ENCODE data around the gene TBC1D5. TPM values are rescaled to one million over a fixed set of nuclear protein-coding genes. Genes with fewer than 3 reads are reported as not detected.

Gene TBC1D5
- total and polyA plus RNA-seq, 2 of the 4 experiments (the other 2 are of a cell fraction): 16.4 to 57.0 TPM

DNA sequence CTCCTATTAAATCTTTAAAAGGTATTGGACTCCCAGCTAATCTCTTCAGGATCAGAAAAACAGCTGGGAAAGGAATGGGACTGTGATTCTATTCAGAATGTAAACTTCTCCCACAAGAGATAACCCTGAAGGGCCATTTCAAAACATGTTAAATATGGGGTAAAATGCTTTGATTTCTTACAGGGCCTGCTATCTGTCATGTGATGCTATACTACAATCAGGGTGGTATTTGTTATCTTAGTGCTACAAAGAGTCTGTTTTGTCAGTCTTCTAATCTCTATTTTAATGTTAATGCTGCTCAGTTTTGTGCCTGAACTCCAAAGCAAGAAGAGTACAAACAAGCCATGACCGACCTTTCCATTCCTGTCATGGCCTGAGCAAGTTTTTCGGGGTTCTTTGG, 186.9 kb downstream of the TBC1D5 start:
- Histone ChIP-seq H3K9me1 (ENCODE audit: insufficient read depth, low read length) (no peaks in the 10 kb centered on the region), H2BK120ac (ENCODE audit: low read depth, low read length) (no peak overlapping the region), H3K4me1 (ENCODE audit: control insufficient read depth, insufficient read depth, low read length) (peaks cover 1% of the 10 kb centered on the region; the same call in 1 of the 2 replicates), H3K9me3 (ENCODE audit: control insufficient read depth, insufficient read depth, low read length) (no peaks in the 10 kb centered on the region), H3K36me3 (ENCODE audit: control insufficient read depth, insufficient read depth, low read length) (no peaks in the 10 kb centered on the region), H2BK20ac (ENCODE audit: low read depth, low read length) (no peak overlapping the region), H2AFZ (replicated peaks; ENCODE audit: low read length, poor library complexity) (no peak overlapping the region), H4K91ac (ENCODE audit: insufficient read depth, low read depth, low read length) (no peak overlapping the region), H4K8ac (ENCODE audit: low read depth in 2 of 2, low read length in 2 of 2) (no peak overlapping the region), H2AK5ac (ENCODE audit: low read depth, low read length) (no peak overlapping the region), H2BK15ac (ENCODE audit: low read depth, low read length) (no peak overlapping the region), H3K9ac (ENCODE audit: low read depth, low read length) (no peak overlapping the region), H2BK5ac (ENCODE audit: low read depth, low read length, poor library complexity, severe bottlenecking) (no peak overlapping the region), H3K4me2 (ENCODE audit: low read depth, low read length) (no peak overlapping the region), H4K20me1 (ENCODE audit: insufficient read depth, low read length) (no peaks in the 10 kb centered on the region), H3K23ac (ENCODE audit: low read depth, low read length) (no peak overlapping the region), H4K5ac (ENCODE audit: low read depth, low read length) (no peak overlapping the region), H3K27me3 (ENCODE audit: control insufficient read depth, insufficient read depth, low read length) (no peaks in the 10 kb centered on the region), H3K18ac (ENCODE audit: low read depth, low read length) (no peak overlapping the region), H3K27ac (ENCODE audit: insufficient read depth, low read length) (no peak overlapping the region), H3K14ac (replicated peaks; ENCODE audit: low read depth, low read length) (no peak overlapping the region), H2AK9ac (replicated peaks; ENCODE audit: low read depth, low read length, poor library complexity) (no peak overlapping the region), H3K4ac (ENCODE audit: low read depth, low read length) (no peak overlapping the region), H3K56ac (ENCODE audit: extremely low read depth, insufficient read depth, low read length) (no peak overlapping the region), H3K79me1 (ENCODE audit: low read depth in 1 of 2, low read length in 2 of 2) (peaks cover 0 to 2% of the 10 kb centered on the region in 2 experiments; a peak in 1 of 4 replicates), H3K4me3 (ENCODE audit: insufficient read depth, low read depth, low read length) (no peak overlapping the region)
- DNase-seq (peak; percentile 14), ATAC-seq (ENCODE audit: low read depth) (peak; percentile 29; the same call in 1 of the 2 replicates)
- dilution Hi-C loops (cut with HindIII; ENCODE audit: low sequenced_read_pairs, unreplicated experiment) (no loop called here), intact Hi-C loops (cut with micrococcal nuclease) (loop anchor here (5.0 kb wide), 1 partner anchor 38 kb away; no protein-coding TSS in a partner anchor), in situ Hi-C loops (cut with MboI; ENCODE audit: low sequenced_read_pairs) (no loop called here)
- ChIA-PET CTCF (no interaction called here), POLR2A (ENCODE audit: unreplicated experiment) (no interaction called here)
- WGBS, 2 experiments (ENCODE audit: extremely low coverage in 2 of 2, insufficient read length in 1 of 2): 80% methylated on average over 1 of the region's 2 CpGs; no CpG with 5 or more reads in 1 of the 2 experiments
- BruUV-seq (replicated peaks): no TSS peak
- TF ChIP-seq NFE2L2 (IDR thresholded peaks at IDR 0.05; ENCODE audit: low read depth, low read length): no peak
- TF ChIP-seq MXI1 (IDR thresholded peaks at IDR 0.05; ENCODE audit: borderline replicate concordance, low read depth, low read length): no peak
- no peak for TF ChIP-seq CHD1 (IDR thresholded peaks at IDR 0.05; ENCODE audit: low read depth, low read length)
- no peak for TF ChIP-seq MAFK (IDR thresholded peaks at IDR 0.05; ENCODE audit: low read depth, low read length)
- TF ChIP-seq, protein P1, sequence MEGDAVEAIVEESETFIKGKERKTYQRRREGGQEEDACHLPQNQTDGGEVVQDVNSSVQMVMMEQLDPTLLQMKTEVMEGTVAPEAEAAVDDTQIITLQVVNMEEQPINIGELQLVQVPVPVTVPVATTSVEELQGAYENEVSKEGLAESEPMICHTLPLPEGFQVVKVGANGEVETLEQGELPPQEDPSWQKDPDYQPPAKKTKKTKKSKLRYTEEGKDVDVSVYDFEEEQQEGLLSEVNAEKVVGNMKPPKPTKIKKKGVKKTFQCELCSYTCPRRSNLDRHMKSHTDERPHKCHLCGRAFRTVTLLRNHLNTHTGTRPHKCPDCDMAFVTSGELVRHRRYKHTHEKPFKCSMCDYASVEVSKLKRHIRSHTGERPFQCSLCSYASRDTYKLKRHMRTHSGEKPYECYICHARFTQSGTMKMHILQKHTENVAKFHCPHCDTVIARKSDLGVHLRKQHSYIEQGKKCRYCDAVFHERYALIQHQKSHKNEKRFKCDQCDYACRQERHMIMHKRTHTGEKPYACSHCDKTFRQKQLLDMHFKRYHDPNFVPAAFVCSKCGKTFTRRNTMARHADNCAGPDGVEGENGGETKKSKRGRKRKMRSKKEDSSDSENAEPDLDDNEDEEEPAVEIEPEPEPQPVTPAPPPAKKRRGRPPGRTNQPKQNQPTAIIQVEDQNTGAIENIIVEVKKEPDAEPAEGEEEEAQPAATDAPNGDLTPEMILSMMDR (conservative IDR thresholded peaks at IDR 0.05; ENCODE audit: low read depth, low read length): no peak
- TF ChIP-seq RCOR1 (IDR thresholded peaks at IDR 0.05; ENCODE audit: insufficient replicate concordance, low read length): no peak
- no peak for TF ChIP-seq MAZ (IDR thresholded peaks at IDR 0.05; ENCODE audit: borderline replicate concordance, low read depth, low read length)
- TF ChIP-seq, protein P2, sequence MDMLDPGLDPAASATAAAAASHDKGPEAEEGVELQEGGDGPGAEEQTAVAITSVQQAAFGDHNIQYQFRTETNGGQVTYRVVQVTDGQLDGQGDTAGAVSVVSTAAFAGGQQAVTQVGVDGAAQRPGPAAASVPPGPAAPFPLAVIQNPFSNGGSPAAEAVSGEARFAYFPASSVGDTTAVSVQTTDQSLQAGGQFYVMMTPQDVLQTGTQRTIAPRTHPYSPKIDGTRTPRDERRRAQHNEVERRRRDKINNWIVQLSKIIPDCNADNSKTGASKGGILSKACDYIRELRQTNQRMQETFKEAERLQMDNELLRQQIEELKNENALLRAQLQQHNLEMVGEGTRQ (IDR thresholded peaks at IDR 0.05; ENCODE audit: low read depth, low read length): no peak
- no peak for TF ChIP-seq FOS (IDR thresholded peaks at IDR 0.05; ENCODE audit: low read depth, low read length)
- no peak for TF ChIP-seq POLR2A (IDR thresholded peaks at IDR 0.05; ENCODE audit: low read depth, low read length)
- TF ChIP-seq, protein P3, sequence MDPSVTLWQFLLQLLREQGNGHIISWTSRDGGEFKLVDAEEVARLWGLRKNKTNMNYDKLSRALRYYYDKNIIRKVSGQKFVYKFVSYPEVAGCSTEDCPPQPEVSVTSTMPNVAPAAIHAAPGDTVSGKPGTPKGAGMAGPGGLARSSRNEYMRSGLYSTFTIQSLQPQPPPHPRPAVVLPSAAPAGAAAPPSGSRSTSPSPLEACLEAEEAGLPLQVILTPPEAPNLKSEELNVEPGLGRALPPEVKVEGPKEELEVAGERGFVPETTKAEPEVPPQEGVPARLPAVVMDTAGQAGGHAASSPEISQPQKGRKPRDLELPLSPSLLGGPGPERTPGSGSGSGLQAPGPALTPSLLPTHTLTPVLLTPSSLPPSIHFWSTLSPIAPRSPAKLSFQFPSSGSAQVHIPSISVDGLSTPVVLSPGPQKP (IDR thresholded peaks at IDR 0.05; ENCODE audit: borderline replicate concordance, low read depth, low read length): no peak
- TF ChIP-seq RFX5 (IDR thresholded peaks at IDR 0.05; ENCODE audit: low read depth, low read length): no peak
- no peak for TF ChIP-seq BHLHE40 (IDR thresholded peaks at IDR 0.05; ENCODE audit: low read depth, low read length)
- TF ChIP-seq RAD21 (IDR thresholded peaks at IDR 0.05; ENCODE audit: low read length): no peak
- TF ChIP-seq SMC3 (IDR thresholded peaks at IDR 0.05; ENCODE audit: low read depth, low read length): no peak
- TF ChIP-seq CEBPB (IDR thresholded peaks at IDR 0.05; ENCODE audit: low read depth, low read length): no peak

All from IMR-90 (cell line).